Amygdala (tissue), 56 donors: ENCODE results near the gene EIF4A3.

Experiments
- DNase-seq, 56 donors: peaks; one replicate each; lab custom pipeline; 2025; lab: John Stamatoyannopoulos, UW

Gene EIF4A3

DNA sequence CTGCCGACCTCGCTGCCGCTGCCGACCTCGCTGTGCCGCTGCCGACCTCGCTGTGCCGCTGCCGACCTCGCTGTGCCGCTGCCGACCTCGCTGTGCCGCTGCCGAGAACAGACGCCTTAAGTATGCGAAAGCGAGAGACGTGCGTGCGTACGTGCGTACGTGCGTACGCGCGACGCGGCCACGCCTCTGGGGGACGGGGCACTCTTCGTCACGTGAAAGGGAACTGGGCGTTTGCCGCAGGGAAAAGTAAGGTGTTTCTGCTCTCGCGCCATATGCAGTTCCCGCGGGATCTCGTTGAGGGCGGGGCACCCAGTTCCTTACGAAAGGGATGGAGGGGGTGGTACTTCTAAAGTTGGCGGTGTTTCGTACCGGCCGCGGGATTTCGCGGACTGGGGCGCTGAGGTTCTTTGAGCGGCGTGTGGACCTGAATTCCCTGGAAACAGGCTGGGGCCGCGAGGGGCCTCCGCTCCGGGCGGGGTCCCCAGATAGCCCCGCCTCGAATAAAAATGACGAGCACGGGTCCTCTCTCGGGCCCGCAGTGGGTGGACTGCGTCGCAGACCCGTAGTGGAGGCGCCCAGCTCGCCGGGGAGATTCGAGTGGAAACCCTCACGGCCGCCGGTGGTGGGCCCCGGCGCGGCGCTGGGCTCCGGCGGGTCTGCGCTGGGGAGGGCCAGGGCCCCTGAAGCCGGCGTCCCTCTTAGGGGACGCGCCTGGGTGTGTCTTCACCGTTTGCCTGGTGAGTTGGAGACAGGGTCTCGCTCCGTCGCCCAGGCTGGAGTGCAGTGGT is at the start of gene EIF4A3:
EIF4A3 (minus strand) TSS at position 94 of the 788 bp plus-strand sequence. CDS start 167 bp downstream, outside the sequence.
- DNase-seq = peak; percentile 60 to 99 (median 96)

DNA sequence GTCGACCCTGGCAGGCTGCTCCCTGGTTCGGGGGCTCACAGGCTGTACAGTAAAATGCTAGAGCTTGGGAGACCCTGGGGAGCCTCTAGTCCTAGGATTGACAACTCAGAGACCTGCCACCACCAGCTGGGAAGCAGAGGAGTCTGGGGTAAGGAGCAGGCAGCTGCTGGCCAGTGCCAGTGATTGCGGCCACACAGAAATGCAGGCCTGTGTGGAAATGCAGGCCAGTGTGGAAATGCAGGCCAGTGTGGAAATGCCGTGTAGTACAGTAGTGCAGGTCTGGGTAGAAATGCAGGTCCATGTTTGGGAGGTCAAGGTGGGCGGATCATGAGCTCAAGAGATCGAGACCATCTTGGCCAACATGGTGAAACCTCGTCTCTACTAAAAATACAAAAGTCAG is 49.7 kb upstream of the EIF4A3 start:
- DNase-seq = no peak

DNA sequence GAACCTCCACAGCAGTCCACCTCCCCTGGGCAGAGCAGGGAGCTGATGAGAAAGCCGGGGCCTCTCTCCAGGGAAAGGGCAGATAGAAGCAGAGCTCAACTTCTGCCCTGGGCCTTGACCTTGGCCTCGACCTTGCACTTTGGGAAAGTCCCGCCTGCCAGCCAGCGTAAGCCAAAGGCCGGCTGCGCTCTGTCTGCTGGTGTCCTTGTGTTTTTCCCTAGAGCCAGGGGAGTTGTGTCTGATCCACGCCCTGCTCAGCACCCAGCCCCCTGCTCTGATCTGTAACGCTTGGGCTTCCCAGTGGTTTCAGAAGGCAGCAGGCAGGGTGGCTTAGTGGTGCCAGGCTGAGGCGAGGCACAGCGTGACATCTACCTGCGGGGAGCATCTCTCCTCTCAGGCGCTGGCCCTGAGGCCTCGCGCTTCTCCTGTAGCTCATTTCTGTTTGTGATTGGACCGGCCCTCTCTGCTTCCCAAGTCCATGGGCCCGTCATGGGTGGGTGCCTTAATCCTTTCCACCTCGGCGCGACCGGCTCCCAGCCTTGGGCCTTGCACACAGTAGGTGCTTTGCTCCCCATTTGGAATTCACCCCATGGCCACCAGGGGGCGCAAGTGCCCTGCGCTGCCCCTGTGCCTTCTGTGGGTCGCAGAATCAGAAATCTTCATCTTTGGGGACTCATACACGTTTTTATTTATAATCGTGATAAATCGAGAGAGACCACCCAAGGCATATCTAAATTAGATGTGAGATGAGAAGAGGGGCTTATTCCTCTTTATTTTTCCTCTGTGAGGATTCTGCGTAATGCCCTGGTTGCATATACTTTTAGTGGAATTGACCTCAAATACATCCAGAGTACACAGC is 49.0 kb upstream of the EIF4A3 start:
- peak in 1 of 56 donors; percentile 31 for DNase-seq

DNA sequence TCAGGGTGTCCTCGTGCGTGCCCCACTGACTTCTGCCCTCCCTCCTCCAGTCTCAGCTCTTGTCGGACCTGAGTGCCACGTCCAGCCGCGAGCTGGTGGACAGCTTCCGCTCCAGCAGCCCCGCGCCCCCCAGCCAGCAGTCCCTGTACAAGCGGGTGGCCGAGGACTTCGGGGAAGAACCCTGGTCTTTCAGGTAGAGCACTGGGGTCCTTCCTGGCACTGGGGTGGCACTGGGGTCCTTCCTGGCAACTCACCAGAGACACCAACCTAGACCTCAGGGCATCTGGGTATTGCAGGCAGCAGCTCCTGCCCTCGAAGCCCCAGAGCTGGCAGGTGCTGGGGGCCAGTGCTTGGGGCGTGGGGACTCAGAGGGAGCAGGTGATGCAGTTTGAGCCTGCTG is 48.2 kb upstream of the EIF4A3 start:
- DNase-seq = no peak

DNA sequence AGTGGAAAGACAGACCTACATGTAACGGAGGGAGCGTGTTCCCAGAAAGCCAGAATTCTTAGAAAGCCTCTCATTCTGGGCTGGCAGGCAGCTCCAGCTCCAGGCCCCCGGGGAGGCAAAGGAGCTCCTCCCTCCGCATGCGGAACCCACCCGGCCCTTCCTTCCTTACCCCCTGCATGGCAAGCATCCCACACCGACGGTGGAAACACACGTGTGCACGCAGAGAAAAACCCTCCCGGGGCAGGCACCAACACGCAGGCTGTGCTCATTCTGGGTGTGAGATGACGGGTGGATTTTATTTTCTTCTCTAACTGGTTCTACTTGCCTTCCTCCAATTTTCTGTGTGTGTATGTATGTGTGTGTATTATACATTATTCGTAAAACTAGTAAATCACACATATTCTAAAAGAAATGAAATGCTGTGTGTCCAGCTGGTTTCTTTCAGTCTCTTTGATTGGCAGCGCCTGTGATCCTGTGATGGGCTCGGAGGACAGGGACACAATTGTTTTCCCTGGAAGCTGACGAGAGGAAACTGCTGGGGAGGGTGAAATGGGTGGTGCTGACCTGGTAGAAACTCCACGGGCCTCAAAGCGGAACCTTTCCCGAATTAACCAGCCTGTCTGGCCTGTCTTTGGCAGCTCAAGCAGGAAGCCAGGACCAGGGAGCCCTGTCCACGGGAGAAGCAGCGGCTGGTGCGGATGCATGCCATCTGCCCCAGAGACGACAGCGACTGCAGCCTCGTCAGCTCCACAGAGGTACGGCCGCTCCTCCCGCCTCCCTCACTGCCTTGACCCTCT is 45.1 kb upstream of the EIF4A3 start:
- peak in 35 of 56 donors; percentile 8 to 69 (median 39) for DNase-seq

DNA sequence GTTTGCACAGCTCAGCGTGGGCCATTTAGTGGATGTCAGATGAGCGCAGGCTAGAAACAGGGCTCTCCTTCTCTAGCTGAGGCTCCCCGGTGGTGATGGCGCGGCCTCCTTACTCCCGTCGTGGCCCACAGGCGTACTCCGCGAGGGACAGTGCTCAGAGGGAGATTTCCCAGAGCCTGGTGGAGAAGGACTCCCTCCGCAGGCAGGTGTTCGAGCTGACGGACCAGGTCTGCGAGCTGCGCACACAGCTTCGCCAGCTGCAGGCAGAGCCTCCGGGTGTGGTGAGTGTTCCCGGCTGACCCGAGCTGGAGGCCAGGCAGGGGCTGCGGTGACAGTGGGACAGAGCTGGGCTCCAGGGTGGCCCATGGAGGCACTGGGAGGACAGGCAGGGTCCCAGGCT is 44.3 kb upstream of the EIF4A3 start:
- DNase-seq = no peak

DNA sequence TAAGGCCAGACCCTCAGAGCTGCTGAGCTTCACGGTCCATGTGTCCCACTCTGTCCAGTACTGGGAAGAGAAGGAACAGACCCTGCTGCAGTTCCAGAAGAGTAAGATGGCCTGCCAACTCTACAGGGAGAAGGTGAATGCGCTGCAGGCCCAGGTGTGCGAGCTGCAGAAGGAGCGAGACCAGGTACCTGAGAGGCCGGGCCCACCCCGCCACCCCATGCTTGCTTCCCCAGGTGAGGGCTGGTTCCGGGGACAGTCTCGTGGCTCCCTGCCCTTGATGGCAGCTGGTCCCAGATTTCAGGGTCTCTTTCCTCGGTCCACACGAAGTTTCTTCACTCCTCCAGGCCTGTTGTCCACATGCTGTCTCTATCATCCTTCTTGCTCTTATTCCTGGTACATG is 43.8 kb upstream of the EIF4A3 start:
- no peak for DNase-seq

DNA sequence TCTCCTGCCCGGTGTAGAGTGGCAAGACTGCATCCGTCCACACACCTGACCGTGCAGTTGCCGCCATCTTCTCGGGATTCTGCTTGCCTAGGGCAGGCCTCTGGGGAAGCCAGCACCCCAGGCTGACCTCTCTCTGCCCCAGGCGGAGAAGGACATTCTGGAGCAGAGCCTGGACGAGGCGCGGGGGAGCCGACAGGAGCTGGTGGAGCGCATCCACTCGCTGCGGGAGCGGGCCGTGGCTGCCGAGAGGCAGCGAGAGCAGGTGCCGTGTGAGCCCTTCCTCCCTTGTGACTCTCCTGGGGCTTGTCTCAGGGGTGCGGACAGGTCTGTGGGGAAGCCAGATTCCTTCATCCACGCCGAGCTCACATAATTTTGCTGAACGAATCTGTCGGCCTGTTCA is 42.7 kb upstream of the EIF4A3 start:
- no peak for DNase-seq

DNA sequence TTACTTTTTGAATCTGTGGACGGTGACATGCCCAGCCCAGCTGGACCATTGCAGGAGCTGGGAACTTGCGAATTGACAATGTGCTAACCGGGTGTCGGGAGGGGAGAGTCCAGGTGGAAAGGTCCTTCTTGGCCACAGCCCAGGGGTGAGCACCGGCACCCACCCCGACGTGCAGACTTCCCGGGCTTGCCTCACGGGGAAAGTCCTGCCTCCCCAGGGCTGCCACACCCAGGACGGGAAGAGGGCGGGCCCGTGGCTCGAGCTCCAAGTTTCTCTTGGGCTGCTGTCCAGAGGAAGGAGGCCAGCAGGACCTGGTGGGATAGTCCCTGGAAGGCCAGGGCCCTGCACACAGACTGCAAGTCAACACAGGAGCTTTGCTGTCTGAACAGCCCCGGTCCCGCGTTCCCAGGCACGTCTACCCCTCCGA is 40.6 kb upstream of the EIF4A3 start:
- DNase-seq = no peak

DNA sequence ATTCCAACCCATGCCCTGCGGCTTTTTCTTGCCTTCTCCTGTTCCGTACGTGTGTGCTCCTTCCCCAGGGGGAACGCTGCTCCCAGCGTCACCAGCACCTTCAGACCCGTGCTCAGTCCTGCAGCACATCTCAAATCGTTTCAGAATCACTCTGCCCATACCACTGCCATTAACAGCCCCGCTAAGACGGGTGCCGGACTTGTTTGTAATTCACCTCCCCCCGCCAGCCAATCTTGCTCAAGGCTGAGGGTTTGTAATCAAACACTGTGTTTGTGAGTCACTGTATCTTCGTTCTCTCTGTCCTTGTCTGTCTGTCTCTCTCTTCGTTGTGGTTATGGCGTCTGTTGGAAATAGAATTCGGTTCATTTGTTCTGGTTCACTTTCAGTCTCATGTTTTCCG is 40.2 kb upstream of the EIF4A3 start:
- no peak for DNase-seq

DNA sequence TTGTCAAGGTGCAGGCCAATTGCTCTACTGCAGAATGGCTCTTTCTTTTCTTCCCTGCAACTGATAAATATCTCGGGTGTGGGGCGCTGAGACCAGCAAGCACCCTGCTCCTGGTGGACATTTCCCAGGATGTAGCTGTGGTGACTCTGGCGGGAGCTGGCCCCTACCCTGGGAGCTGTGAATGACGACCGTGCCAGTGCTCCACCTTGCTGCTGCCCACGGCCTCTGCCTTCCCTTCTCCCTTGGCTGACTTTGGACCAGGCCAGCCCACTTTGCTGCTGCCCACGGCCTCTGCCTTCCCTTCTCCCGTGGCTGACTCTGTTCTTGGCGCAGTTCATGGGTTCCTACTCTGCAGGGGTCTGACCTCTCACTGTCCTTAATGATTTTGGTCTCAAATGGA is 39.0 kb upstream of the EIF4A3 start:
- no peak for DNase-seq

DNA sequence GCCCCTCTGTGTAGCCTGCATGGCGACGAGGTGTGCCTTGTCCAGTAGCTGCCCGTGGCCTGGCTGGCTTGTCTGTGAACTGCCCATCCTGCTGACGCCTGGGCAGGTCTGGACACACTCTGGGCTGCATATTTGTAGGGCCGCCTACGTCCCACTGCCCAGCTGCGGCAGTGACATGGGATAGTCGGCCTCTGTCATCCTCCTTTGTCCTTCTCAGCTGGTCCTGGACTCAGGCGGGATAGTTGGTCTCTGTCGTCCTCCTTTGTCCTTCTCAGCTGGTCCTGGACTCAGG is 37.4 kb upstream of the EIF4A3 start:
- peak in 2 of 56 donors; percentile 11 to 17 for DNase-seq

DNA sequence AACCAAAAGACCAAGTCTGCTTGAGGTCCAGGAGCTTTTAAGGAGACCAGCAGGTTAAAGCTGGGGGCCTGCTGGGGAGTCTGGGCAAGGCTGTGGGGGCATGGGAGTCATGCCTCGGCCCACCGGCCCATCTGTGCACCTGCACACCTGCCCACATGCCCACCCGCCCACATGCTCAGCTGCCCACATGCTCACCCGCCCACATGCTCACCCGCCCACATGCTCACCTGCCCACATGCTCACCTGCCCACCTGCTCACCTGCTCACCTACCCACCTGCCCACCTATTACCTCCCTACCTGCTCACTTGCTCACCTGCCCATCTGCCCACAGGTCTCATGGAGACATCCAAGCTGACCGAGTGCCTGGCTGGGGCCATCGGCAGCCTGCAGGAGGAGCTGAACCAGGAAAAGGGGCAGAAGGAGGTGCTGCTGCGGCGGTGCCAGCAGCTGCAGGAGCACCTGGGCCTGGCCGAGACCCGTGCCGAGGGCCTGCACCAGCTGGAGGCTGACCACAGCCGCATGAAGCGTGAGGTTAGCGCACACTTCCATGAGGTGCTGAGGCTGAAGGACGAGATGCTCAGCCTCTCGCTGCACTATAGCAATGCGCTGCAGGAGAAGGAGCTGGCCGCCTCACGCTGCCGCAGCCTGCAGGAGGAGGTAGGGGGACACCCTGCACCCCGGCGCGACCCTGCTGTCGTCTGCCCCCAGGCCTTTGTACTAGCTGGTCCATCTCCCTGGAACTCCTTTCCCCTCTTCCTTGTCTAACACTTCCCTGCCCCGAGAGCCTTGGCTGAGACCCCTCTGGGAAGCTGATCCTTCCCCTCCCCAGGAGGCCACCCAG is 36.9 kb upstream of the EIF4A3 start:
- DNase-seq = no peak

DNA sequence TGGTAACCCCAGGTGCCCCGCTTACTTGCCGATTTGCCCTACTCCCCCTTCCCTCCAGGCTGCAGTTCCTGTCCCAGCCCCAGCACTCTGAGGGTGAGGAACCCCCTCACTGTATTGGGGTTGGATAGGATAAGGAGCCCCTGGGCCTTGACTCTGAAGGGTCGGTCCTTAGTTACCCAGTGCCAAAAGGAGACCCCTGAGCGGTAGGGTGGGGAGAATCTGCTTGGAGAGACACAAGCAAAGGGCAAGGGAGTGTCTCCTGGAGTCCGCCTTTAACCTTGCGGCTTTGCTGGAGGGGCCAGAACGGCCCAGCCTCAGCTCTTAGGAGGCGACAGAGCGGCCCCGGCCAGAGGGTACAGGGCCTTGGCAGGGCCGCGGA is 35.9 kb upstream of the EIF4A3 start:
- no peak for DNase-seq

DNA sequence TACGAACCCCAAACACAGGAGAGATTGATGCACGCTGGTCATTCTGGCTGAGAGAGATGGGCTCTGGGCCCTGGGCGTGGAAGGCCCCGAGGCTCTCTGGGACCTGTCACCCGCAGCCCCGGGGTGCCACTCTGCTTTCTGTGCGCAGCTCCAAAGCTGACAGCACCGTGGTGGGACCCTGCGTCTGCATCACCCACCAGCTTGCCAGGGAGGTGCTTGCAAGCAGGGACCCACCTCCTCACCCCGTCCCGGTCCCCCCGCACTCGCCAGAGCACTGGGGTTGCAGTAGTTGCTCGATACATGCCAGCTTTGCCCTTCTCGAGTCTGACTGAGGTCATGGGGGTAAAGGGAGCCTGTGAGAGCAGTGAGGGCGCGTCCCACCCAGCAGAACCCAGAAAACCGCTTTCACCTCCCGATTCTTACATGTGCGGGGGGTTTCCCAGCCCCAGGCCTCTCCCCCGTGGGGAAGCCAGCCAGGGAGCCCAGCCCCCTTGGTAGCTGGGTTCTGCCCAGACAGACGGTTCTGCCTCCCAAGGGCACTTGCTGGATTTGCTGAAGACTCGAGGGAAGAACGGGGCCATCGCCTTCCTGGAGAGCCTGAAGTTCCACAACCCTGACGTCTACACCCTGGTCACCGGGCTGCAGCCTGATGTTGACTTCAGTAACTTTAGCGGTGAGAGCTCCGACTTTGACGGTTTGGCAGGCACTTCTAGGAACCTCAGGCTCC is 35.4 kb upstream of the EIF4A3 start:
- no peak for DNase-seq

DNA sequence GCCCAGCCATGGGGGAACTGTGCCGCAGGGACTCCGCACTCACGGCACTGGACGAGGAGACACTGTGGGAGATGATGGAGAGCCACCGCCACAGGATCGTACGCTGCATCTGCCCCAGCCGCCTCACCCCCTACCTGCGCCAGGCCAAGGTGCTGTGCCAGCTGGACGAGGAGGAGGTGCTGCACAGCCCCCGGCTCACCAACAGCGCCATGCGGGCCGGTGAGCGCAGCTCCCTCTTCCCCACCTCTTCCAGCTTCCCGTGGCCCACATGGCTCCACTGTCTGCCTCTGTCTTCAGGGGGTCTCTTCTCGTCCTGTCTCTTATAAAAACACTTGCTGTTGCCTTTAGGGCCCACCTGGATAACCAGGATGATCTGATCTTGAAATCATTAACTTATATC is 34.5 kb upstream of the EIF4A3 start:
- no peak for DNase-seq

DNA sequence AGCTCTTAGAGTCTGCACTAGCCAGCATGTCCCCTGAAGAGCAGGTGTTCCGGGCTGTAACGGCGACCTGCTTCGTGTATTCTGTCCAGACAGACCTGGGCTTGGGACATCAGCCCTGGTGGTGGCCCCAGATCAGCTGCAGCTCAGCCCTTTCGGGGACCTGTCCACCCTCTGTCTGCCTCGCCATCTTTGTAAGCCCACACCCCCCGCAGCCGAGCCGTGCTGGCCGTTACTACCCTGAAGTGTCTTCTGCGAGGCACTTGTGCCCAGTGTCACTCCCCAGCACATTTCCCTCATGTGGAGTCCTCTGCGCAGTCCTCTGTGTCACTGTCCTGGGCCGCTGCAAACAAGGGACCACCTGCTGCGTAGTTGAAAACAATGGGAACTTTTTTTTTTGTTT is 33.3 kb upstream of the EIF4A3 start:
- DNase-seq = no peak

DNA sequence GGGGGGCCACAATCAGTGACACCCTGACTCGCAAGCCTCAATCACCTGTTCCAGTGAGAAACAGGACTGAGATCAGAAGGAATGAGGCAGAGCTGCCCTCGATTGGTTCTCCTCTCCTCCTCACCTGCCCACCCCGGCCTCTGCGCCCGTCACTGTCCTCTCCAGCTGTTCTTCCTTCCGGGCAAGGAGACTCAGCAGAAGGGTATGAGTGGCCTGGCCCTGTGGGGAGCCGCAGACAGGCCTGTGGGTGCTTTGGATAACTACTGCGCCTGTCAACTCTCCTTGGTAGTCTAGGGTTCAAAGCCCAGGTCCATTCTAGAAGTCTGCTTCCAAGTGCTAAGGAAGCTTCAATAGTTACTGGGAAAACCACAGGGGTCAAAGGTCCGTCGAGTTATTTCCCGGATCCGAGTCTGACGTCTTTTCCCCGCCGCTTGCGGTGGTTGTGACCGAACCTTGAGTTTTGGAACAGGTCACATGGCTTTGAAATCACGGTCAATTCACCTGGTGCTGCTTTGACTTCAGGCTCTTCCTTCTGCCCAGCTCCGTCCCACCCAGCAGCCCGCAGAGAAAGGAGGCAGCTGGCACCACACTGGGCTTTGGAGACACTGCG is 31.2 kb upstream of the EIF4A3 start:
- DNase-seq = no peak

DNA sequence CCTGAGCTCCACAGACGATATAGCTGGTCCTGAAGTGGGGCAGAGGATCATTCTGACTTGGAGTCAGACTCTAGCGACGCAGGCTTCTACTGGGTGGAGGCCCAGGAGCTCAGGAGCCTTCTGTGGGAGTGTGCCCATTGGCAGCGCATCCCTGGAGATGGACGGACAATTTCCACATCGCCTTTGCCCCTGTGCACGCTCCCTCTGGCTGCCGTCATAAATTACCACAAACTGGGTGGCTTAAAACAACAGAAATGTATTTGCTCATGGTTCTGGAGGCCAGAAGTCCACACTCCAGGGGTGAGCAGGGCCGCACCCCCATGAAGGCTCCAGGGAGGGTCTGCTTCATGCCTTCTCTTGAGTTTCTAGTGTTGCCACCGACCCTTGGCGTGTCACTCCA is 29.8 kb upstream of the EIF4A3 start:
- no peak for DNase-seq
